Measurements from ENCODE around the gene C19orf47.

Gene C19orf47

GRCh38 chr19:40315812-40316470, 32.3 kb downstream of the C19orf47 start:
- CTCF ChIA-PET, result interaction anchor here (1.2 kb wide), 1 partner anchor 18 kb away, joined by 3 read pairs; no protein-coding TSS in a partner anchor

GRCh38 chr19:40314656-40315055, 33.5 kb downstream of the C19orf47 start:
- POLR2A ChIA-PET, result no interaction called here
- WGBS (ENCODE audit: insufficient coverage), result 58% methylated on average over 2 of the region's 2 CpGs
- no peaks in the 10 kb centered on the region for H3K27me3 ChIP-seq (replicated peaks in 2 of 5; ENCODE audit: control insufficient read depth in 4 of 5, insufficient read depth in 5 of 5, low read length in 4 of 5)
- peaks cover 0 to 9% (median 7%) of the 10 kb centered on the region in 4 experiments for H3K36me3 ChIP-seq (ENCODE audit: control insufficient read depth in 4 of 4, insufficient read depth in 4 of 4, low read length in 3 of 4)
- peaks cover 0 to 2% (median 0%) of the 10 kb centered on the region in 5 experiments for H3K9me3 ChIP-seq (ENCODE audit: control extremely low read depth in 1 of 5, control insufficient read depth in 4 of 5, insufficient read depth in 2 of 5, low read depth in 1 of 5, low read length in 4 of 5)
- DNase-seq, result peak in 2 of 3 donors; percentile 54 to 58
- CTCF ChIA-PET, result interaction anchor here (1.5 kb wide), 1 partner anchor 10 kb away, joined by 4 read pairs; no protein-coding TSS in a partner anchor
- no peak overlapping the region for H3K27ac ChIP-seq (ENCODE audit: insufficient read depth in 1 of 2, low read depth in 1 of 2, low read length in 2 of 2, poor library complexity in 1 of 2, severe bottlenecking in 2 of 2)
- peaks cover 0 to 8% (median 3%) of the 10 kb centered on the region in 4 experiments for H3K4me1 ChIP-seq (ENCODE audit: control extremely low read depth in 1 of 4, control insufficient read depth in 4 of 4, insufficient read depth in 4 of 4, low read length in 3 of 4)
- H3K4me3 ChIP-seq (ENCODE audit: control insufficient read depth in 1 of 7, extremely low read depth in 1 of 7, insufficient read depth in 4 of 7, low read depth in 2 of 7, low read length in 6 of 7), result no peak overlapping the region

More at GRCh38 chr19:40315812-40316470, 32.3 kb downstream of the C19orf47 start:
- Histone ChIP-seq H3K9me3 (ENCODE audit: control extremely low read depth in 1 of 5, control insufficient read depth in 4 of 5, insufficient read depth in 2 of 5, low read depth in 1 of 5, low read length in 4 of 5) (peaks cover 0 to 2% (median 0%) of the 10 kb centered on the region in 5 experiments), H3K27ac (ENCODE audit: insufficient read depth in 1 of 2, low read depth in 1 of 2, low read length in 2 of 2, poor library complexity in 1 of 2, severe bottlenecking in 2 of 2) (no peak overlapping the region), H3K27me3 (replicated peaks in 2 of 5; ENCODE audit: control insufficient read depth in 4 of 5, insufficient read depth in 5 of 5, low read length in 4 of 5) (no peaks in the 10 kb centered on the region), H3K4me1 (ENCODE audit: control extremely low read depth in 1 of 4, control insufficient read depth in 4 of 4, insufficient read depth in 4 of 4, low read length in 3 of 4) (peaks cover 0 to 8% (median 3%) of the 10 kb centered on the region in 4 experiments), H3K36me3 (ENCODE audit: control insufficient read depth in 4 of 4, insufficient read depth in 4 of 4, low read length in 3 of 4) (peaks cover 3 to 21% (median 14%) of the 10 kb centered on the region in 4 experiments), H3K4me3 (ENCODE audit: control insufficient read depth in 1 of 7, extremely low read depth in 1 of 7, insufficient read depth in 4 of 7, low read depth in 2 of 7, low read length in 6 of 7) (no peak overlapping the region)
- 92% methylated on average over 4 of the region's 5 CpGs for WGBS (ENCODE audit: insufficient coverage)
- POLR2A ChIA-PET, result no interaction called here
- DNase-seq, result no peak

- H3K4me1 ChIP-seq (ENCODE audit: control extremely low read depth in 1 of 4, control insufficient read depth in 4 of 4, insufficient read depth in 4 of 4, low read length in 3 of 4), result peaks cover 0 to 8% (median 3%) of the 10 kb centered on the region in 4 experiments
- CTCF ChIA-PET, result interaction anchor here (1.5 kb wide), 1 partner anchor 9 kb away, joined by 4 read pairs; no protein-coding TSS in a partner anchor
- no peak overlapping the region for H3K27ac ChIP-seq (ENCODE audit: insufficient read depth in 1 of 2, low read depth in 1 of 2, low read length in 2 of 2, poor library complexity in 1 of 2, severe bottlenecking in 2 of 2)
- H3K9me3 ChIP-seq (ENCODE audit: control extremely low read depth in 1 of 5, control insufficient read depth in 4 of 5, insufficient read depth in 2 of 5, low read depth in 1 of 5, low read length in 4 of 5), result peaks cover 0 to 2% (median 0%) of the 10 kb centered on the region in 5 experiments
- POLR2A ChIA-PET, result no interaction called here
- no peak for DNase-seq
- no peak overlapping the region for H3K4me3 ChIP-seq (ENCODE audit: control insufficient read depth in 1 of 7, extremely low read depth in 1 of 7, insufficient read depth in 4 of 7, low read depth in 2 of 7, low read length in 6 of 7)
- H3K36me3 ChIP-seq (ENCODE audit: control insufficient read depth in 4 of 4, insufficient read depth in 4 of 4, low read length in 3 of 4), result peaks cover 0 to 9% (median 6%) of the 10 kb centered on the region in 4 experiments
- no peaks in the 10 kb centered on the region for H3K27me3 ChIP-seq (replicated peaks in 2 of 5; ENCODE audit: control insufficient read depth in 4 of 5, insufficient read depth in 5 of 5, low read length in 4 of 5)
- 98% methylated on average over 8 of the region's 9 CpGs for WGBS (ENCODE audit: insufficient coverage)
These were observed 34.8 kb downstream of the C19orf47 start for GRCh38 chr19:40313229-40313983.

GRCh38 chr19:40312533-40312932, 35.7 kb downstream of the C19orf47 start:
- Histone ChIP-seq H3K4me1 (ENCODE audit: control extremely low read depth in 1 of 4, control insufficient read depth in 4 of 4, insufficient read depth in 4 of 4, low read length in 3 of 4) (peaks cover 0 to 8% (median 3%) of the 10 kb centered on the region in 4 experiments), H3K4me3 (ENCODE audit: control insufficient read depth in 1 of 7, extremely low read depth in 1 of 7, insufficient read depth in 4 of 7, low read depth in 2 of 7, low read length in 6 of 7) (no peak overlapping the region), H3K27me3 (replicated peaks in 2 of 5; ENCODE audit: control insufficient read depth in 4 of 5, insufficient read depth in 5 of 5, low read length in 4 of 5) (no peaks in the 10 kb centered on the region), H3K9me3 (ENCODE audit: control extremely low read depth in 1 of 5, control insufficient read depth in 4 of 5, insufficient read depth in 2 of 5, low read depth in 1 of 5, low read length in 4 of 5) (peaks cover 0 to 2% (median 0%) of the 10 kb centered on the region in 5 experiments), H3K27ac (ENCODE audit: insufficient read depth in 1 of 2, low read depth in 1 of 2, low read length in 2 of 2, poor library complexity in 1 of 2, severe bottlenecking in 2 of 2) (no peak overlapping the region), H3K36me3 (ENCODE audit: control insufficient read depth in 4 of 4, insufficient read depth in 4 of 4, low read length in 3 of 4) (peaks cover 0 to 6% (median 5%) of the 10 kb centered on the region in 4 experiments)
- WGBS (ENCODE audit: insufficient coverage), result no CpG with 5 or more reads among the region's 2 CpGs
- peak in 2 of 3 donors; percentile 13 to 38 for DNase-seq
- ChIA-PET CTCF (no interaction called here), POLR2A (interaction anchor here (0.6 kb wide), 1 partner anchor 99 kb away, joined by 4 read pairs; no protein-coding TSS in a partner anchor)

GRCh38 chr19:40309666-40310065, 38.5 kb downstream of the C19orf47 start:
- WGBS (ENCODE audit: insufficient coverage), result no CpG with 5 or more reads among the region's 1 CpG
- DNase-seq, result no peak
- Histone ChIP-seq H3K9me3 (ENCODE audit: control extremely low read depth in 1 of 5, control insufficient read depth in 4 of 5, insufficient read depth in 2 of 5, low read depth in 1 of 5, low read length in 4 of 5) (peaks cover 0 to 2% (median 0%) of the 10 kb centered on the region in 5 experiments), H3K4me3 (ENCODE audit: control insufficient read depth in 1 of 7, extremely low read depth in 1 of 7, insufficient read depth in 4 of 7, low read depth in 2 of 7, low read length in 6 of 7) (no peak overlapping the region), H3K27ac (ENCODE audit: insufficient read depth in 1 of 2, low read depth in 1 of 2, low read length in 2 of 2, poor library complexity in 1 of 2, severe bottlenecking in 2 of 2) (no peak overlapping the region), H3K4me1 (ENCODE audit: control extremely low read depth in 1 of 4, control insufficient read depth in 4 of 4, insufficient read depth in 4 of 4, low read length in 3 of 4) (peaks cover 0 to 7% (median 4%) of the 10 kb centered on the region in 4 experiments), H3K36me3 (ENCODE audit: control insufficient read depth in 4 of 4, insufficient read depth in 4 of 4, low read length in 3 of 4) (no peaks in the 10 kb centered on the region), H3K27me3 (replicated peaks in 2 of 5; ENCODE audit: control insufficient read depth in 4 of 5, insufficient read depth in 5 of 5, low read length in 4 of 5) (no peaks in the 10 kb centered on the region)
- CTCF ChIA-PET, result interaction anchor here (1.3 to 1.4 kb wide), 2 partner anchors 9 to 286 kb away, joined by 3 to 4 read pairs; no protein-coding TSS in a partner anchor
- POLR2A ChIA-PET, result interaction anchor here (0.7 kb wide), 1 partner anchor 100 kb away, joined by 6 read pairs; no protein-coding TSS in a partner anchor

- WGBS (ENCODE audit: insufficient coverage), result 25% methylated on average over 2 of the region's 5 CpGs
- H3K36me3 ChIP-seq (ENCODE audit: control insufficient read depth in 4 of 4, insufficient read depth in 4 of 4, low read length in 3 of 4), result peaks cover 0 to 3% (median 0%) of the 10 kb centered on the region in 4 experiments
- H3K27me3 ChIP-seq (replicated peaks in 2 of 5; ENCODE audit: control insufficient read depth in 4 of 5, insufficient read depth in 5 of 5, low read length in 4 of 5), result no peaks in the 10 kb centered on the region
- CTCF ChIA-PET, result interaction anchor here (0.6 to 2.5 kb wide), 27 partner anchors 9 to 329 kb away, joined by 3 to 10 read pairs (median 4); partner anchors contain the start of genes C19orf47, PLD3 and SERTAD3
- peaks cover 0 to 3% (median 1%) of the 10 kb centered on the region in 4 experiments for H3K4me1 ChIP-seq (ENCODE audit: control extremely low read depth in 1 of 4, control insufficient read depth in 4 of 4, insufficient read depth in 4 of 4, low read length in 3 of 4)
- no peak overlapping the region for H3K4me3 ChIP-seq (ENCODE audit: control insufficient read depth in 1 of 7, extremely low read depth in 1 of 7, insufficient read depth in 4 of 7, low read depth in 2 of 7, low read length in 6 of 7)
- H3K9me3 ChIP-seq (ENCODE audit: control extremely low read depth in 1 of 5, control insufficient read depth in 4 of 5, insufficient read depth in 2 of 5, low read depth in 1 of 5, low read length in 4 of 5), result no peaks in the 10 kb centered on the region
- POLR2A ChIA-PET, result interaction anchor here (0.6 kb wide), 1 partner anchor 65 kb away, joined by 3 read pairs; no protein-coding TSS in a partner anchor
- DNase-seq, result peak; percentile 89 to 95 (median 94)
- H3K27ac ChIP-seq (ENCODE audit: insufficient read depth in 1 of 2, low read depth in 1 of 2, low read length in 2 of 2, poor library complexity in 1 of 2, severe bottlenecking in 2 of 2), result no peak overlapping the region
These were observed 42.8 kb downstream of the C19orf47 start for GRCh38 chr19:40305403-40305802.

All from common myeloid progenitor, CD34-positive (primary cell).